Measurements from ENCODE around the gene TFR2.

TFR2 gene

DNA sequence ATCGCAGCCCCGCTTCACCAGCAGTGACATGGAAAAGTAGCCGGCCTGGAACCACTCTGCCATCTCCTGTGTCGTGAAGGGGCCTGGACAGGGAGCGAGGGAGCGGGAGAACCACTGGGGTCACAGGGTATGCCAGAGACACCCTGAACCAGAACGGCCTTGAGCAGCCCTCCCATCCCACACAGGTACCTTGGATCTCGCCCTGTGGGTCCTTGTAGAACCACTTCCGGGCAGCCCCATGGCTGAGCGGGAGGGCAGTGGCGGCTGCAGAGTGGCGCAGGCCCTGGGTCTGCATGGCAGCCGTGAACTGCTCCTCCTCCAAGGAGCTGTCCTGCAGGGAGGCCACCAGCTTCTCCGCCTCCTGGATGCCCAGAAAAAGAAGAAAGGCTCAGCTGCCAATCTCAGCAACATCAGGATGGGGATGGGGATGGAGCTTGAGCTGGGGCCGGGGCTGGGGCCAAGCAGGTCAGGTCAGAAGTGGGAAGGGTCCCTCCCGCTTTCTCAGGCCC is 43.2 kb upstream of the TFR2 start:
- TF ChIP-seq, protein P1, sequence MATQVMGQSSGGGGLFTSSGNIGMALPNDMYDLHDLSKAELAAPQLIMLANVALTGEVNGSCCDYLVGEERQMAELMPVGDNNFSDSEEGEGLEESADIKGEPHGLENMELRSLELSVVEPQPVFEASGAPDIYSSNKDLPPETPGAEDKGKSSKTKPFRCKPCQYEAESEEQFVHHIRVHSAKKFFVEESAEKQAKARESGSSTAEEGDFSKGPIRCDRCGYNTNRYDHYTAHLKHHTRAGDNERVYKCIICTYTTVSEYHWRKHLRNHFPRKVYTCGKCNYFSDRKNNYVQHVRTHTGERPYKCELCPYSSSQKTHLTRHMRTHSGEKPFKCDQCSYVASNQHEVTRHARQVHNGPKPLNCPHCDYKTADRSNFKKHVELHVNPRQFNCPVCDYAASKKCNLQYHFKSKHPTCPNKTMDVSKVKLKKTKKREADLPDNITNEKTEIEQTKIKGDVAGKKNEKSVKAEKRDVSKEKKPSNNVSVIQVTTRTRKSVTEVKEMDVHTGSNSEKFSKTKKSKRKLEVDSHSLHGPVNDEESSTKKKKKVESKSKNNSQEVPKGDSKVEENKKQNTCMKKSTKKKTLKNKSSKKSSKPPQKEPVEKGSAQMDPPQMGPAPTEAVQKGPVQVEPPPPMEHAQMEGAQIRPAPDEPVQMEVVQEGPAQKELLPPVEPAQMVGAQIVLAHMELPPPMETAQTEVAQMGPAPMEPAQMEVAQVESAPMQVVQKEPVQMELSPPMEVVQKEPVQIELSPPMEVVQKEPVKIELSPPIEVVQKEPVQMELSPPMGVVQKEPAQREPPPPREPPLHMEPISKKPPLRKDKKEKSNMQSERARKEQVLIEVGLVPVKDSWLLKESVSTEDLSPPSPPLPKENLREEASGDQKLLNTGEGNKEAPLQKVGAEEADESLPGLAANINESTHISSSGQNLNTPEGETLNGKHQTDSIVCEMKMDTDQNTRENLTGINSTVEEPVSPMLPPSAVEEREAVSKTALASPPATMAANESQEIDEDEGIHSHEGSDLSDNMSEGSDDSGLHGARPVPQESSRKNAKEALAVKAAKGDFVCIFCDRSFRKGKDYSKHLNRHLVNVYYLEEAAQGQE (IDR thresholded peaks at IDR 0.05; ENCODE audit: insufficient read depth in 1 of 2, low read depth in 2 of 2, low read length in 2 of 2): no peak
- TF ChIP-seq TAF1 (IDR thresholded peaks at IDR 0.05; ENCODE audit: borderline replicate concordance, insufficient read depth, low read length) (no peak), FOXP2 (optimal IDR thresholded peaks at IDR 0.05; ENCODE audit: borderline replicate concordance, extremely low read depth, extremely low read length, insufficient read depth) (no peak), SIN3A (IDR thresholded peaks at IDR 0.05; ENCODE audit: borderline replicate concordance, insufficient read depth, low read length) (no peak), POLR2AphosphoS5 (IDR thresholded peaks at IDR 0.05; ENCODE audit: low read depth, low read length) (no peak)

DNA sequence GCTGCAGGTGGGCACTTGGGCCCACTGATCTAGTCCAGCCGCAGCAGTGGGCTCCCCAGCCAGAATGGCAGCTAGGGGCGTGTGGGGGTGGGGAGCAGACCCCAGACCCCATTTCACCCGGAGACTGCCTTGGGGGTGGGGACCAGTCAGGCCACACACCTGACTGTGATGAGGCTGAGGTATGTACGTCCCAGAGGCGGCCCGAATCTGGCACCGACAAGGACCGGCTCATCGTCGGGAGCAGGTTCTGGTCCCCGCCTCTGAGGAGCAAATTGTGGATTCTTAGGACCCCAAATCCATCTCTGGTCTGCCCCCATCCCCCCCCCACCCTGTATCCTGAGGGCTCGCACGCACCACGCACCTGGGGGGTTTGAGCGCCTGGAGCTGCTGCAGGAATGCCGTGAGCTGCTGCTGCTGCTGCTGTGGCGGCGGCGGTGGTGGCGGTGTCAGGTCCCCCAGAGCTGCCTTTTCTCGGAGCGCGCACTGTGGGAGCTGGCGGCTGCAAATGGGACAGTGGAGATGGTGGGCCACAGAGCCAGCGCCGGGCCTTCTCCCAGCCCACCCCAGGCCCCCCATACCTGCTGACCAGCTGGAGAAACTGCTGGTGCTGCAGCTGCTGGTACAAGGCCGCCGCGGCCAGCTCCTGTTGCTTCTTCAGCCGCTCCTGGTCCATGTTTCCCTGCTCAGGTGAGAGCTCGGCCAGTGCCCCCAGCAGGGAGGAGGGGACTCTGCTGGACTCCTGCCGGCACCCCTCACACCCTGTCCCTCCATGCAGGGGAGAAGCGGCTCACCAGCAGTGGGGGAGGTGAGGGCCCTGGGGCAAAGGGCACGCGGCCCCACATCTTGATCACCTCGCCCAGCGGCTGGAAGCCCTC is 42.5 kb upstream of the TFR2 start:
- no peak for TF ChIP-seq SIN3A (IDR thresholded peaks at IDR 0.05; ENCODE audit: borderline replicate concordance, insufficient read depth, low read length)
- TF ChIP-seq, protein P1 (IDR thresholded peaks at IDR 0.05; ENCODE audit: insufficient read depth in 1 of 2, low read depth in 2 of 2, low read length in 2 of 2): no peak
- TF ChIP-seq FOXP2 (optimal IDR thresholded peaks at IDR 0.05; ENCODE audit: borderline replicate concordance, extremely low read depth, extremely low read length, insufficient read depth): no peak
- TF ChIP-seq POLR2AphosphoS5 (IDR thresholded peaks at IDR 0.05; ENCODE audit: low read depth, low read length): no peak
- TF ChIP-seq TAF1 (IDR thresholded peaks at IDR 0.05; ENCODE audit: borderline replicate concordance, insufficient read depth, low read length): no peak

DNA sequence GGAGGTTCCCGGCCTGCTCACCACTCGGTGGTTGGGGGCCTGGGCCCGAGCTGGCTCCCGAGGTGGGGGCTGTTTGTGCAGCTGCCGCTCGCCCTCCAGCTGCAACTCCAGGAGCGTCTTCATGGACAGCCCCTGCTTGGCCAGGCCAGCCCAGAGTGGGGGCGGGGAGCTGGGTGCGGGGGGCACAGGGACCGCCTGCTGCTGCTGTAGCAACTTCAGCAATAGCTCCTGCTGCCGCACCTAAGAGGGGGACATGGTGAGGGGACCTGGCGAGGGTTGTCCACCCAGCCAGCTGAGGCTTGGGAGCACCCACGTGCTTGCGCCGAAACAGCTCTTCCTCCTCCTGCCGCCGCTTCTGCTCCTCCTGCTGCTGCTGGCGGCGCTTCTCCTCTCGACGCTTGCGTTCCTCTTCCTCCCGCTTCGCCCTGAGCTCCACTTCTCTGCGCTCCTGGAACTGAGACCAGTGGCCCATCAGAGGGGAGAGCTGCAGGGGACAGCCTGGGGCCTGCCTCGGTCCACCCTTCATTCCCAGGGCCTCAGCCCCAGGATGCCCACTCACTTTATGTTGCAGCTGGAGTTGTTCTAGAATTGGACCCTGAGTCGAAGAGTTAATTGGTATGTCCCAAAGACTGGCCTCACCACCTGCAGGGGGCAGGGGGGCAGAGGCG is 41.8 kb upstream of the TFR2 start:
- TF ChIP-seq, protein P1 (IDR thresholded peaks at IDR 0.05; ENCODE audit: insufficient read depth in 1 of 2, low read depth in 2 of 2, low read length in 2 of 2): no peak
- TF ChIP-seq FOXP2 (optimal IDR thresholded peaks at IDR 0.05; ENCODE audit: borderline replicate concordance, extremely low read depth, extremely low read length, insufficient read depth) (no peak), TAF1 (IDR thresholded peaks at IDR 0.05; ENCODE audit: borderline replicate concordance, insufficient read depth, low read length) (no peak), POLR2AphosphoS5 (IDR thresholded peaks at IDR 0.05; ENCODE audit: low read depth, low read length) (no peak), SIN3A (IDR thresholded peaks at IDR 0.05; ENCODE audit: borderline replicate concordance, insufficient read depth, low read length) (no peak)

DNA sequence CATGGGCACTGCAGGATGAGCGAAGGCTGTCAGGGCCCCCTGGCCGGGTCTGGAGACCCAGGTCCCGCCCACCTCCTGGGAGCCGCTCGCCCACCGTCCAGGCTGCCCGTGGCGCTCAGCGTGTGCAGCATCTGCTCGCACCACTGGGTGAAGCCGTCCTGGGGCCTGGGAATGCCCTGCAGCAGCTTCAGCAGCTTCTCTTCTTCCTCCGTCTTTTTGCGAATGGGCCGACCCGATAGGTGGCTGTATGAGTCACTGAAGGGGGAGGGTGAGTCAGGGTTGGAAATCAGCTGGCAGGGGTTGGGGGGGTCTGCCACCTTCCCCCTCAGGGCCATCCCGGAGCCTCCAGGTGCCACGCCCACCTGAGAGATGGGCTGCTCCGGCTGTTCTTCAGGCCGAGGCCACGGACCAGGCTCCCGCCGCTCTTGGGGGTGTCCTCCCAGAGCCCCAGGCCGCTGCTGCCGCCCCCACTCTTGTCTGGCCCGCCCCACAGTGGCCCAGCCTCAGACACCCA is 40.9 kb upstream of the TFR2 start:
- TF ChIP-seq SIN3A (IDR thresholded peaks at IDR 0.05; ENCODE audit: borderline replicate concordance, insufficient read depth, low read length) (no peak), POLR2AphosphoS5 (IDR thresholded peaks at IDR 0.05; ENCODE audit: low read depth, low read length) (0 out of 2 replicates have a peak, but pooled peaks have one; percentile 8), FOXP2 (optimal IDR thresholded peaks at IDR 0.05; ENCODE audit: borderline replicate concordance, extremely low read depth, extremely low read length, insufficient read depth) (no peak)
- TF ChIP-seq, protein P1 (IDR thresholded peaks at IDR 0.05; ENCODE audit: insufficient read depth in 1 of 2, low read depth in 2 of 2, low read length in 2 of 2): no peak

Measured in PFSK-1 (cell line).